Endothelial cell of umbilical vein (primary cell): ENCODE results near the gene SIPA1L3. TPM values are rescaled to one million over a fixed set of nuclear protein-coding genes. Genes with fewer than 3 reads are reported as not detected.

ENCODE experiments used
- BruUV-seq: library from RNA; stranded (reverse); fragments of 400-500 nt; replicated peaks from 2 replicates; lab custom pipeline; 2021; lab: Mats Ljungman, UMichigan
- CTCF ChIA-PET: fragments of 300-600, 350-600 bp; sonication (Branson Sonifier 250); formaldehyde crosslinking; loops from one replicate; lab custom pipeline; 2021; ENCODE audit warnings: antibody characterized with exemption, inconsistent platforms; lab: Charles Lee
- POLR2A ChIA-PET: fragments of 300-600, 350-600 bp; sonication (Branson Sonifier 250); formaldehyde crosslinking; loops from one replicate; lab custom pipeline; 2021; ENCODE audit warnings: antibody characterized with exemption, inconsistent platforms; lab: Charles Lee
- DNase-seq: peaks from one replicate; pipeline ENCODE4 v3.0.0-alpha.2; 2011; ENCODE audit warnings: low read depth, low spot score
- FAIRE-seq: peaks from 2 replicates; lab custom pipeline; 2011; peaks lifted over from hg19 to GRCh38; lab: Jason Lieb, UNC
- H2AFZ ChIP-seq: 2 replicates; pipeline ENCODE4 v1.6.0; 2012; ENCODE audit warnings: low read depth, low read length, control low read depth, inconsistent platforms
- H3K27ac ChIP-seq: 2 replicates; pipeline ENCODE4 v1.5.1; 2011; ENCODE audit warnings: low read depth, mild to moderate bottlenecking, control low read depth, low read length, moderate library complexity; ENCODE audit not compliant: insufficient read depth
- H3K27me3 ChIP-seq, 2 experiments: 2 replicates each; pipeline versions ENCODE4 v1.6.0 to v1.6.1; 2011; ENCODE audit warnings: low read length in 2 of 2, mixed read lengths in 1 of 2; ENCODE audit not compliant: control insufficient read depth in 2 of 2, insufficient read depth in 2 of 2
- H3K36me3 ChIP-seq, 2 experiments: 2 replicates in 1 of 2; 3 replicates in 1 of 2; pipeline ENCODE4 v1.5.1; 2011; ENCODE audit warnings: low read length in 2 of 2, mild to moderate bottlenecking in 1 of 2, moderate library complexity in 1 of 2; ENCODE audit not compliant: control insufficient read depth in 2 of 2, insufficient read depth in 2 of 2; ENCODE audit errors: extremely low read depth in 1 of 2
- H3K4me1 ChIP-seq: 3 replicates; pipeline ENCODE4 v1.5.1; 2011; ENCODE audit warnings: mild to moderate bottlenecking, low read length; ENCODE audit not compliant: control insufficient read depth, insufficient read depth; ENCODE audit errors: extremely low read depth
- H3K4me2 ChIP-seq: 2 replicates; pipeline ENCODE4 v1.6.1; 2011; ENCODE audit warnings: low read length, control low read depth, mixed read lengths; ENCODE audit not compliant: insufficient read depth
- H3K4me3 ChIP-seq, 3 experiments: fragments of 200-600 bp in 1 of 3; sonication (generic), shearing (Covaris generic) in 1 of 3; replicated peaks in 1 of 3; 2 replicates each; pipeline ENCODE4 v1.5.1; 2011 to 2016; ENCODE audit warnings: control low read depth in 3 of 3, low read length in 3 of 3, mild to moderate bottlenecking in 2 of 3, inconsistent platforms in 1 of 3, low read depth in 1 of 3, moderate library complexity in 1 of 3; ENCODE audit not compliant: insufficient read depth in 1 of 3
- H3K79me2 ChIP-seq: 2 replicates; pipeline ENCODE4 v1.6.0; 2012; ENCODE audit warnings: low read length, inconsistent platforms; ENCODE audit not compliant: control insufficient read depth, insufficient read depth
- H3K9ac ChIP-seq: replicated peaks from 2 replicates; pipeline ENCODE3; 2011; ENCODE audit warnings: low read length, control low read depth; ENCODE audit not compliant: insufficient read depth; ENCODE audit errors: extremely low read depth
- H3K9me1 ChIP-seq: replicated peaks from 3 replicates; pipeline ENCODE4 v1.6.0; 2011; ENCODE audit warnings: mild to moderate bottlenecking, low read length; ENCODE audit not compliant: control insufficient read depth, insufficient read depth; ENCODE audit errors: extremely low read depth
- H3K9me3 ChIP-seq: replicated peaks from 2 replicates; pipeline ENCODE4 v1.5.1; 2012; ENCODE audit warnings: low read length, inconsistent platforms; ENCODE audit not compliant: control insufficient read depth, insufficient read depth
- H4K20me1 ChIP-seq: replicated peaks from 2 replicates; pipeline ENCODE3; 2011; ENCODE audit warnings: mild to moderate bottlenecking, low read length; ENCODE audit not compliant: control insufficient read depth, insufficient read depth; ENCODE audit errors: extremely low read depth
- CTCF ChIP-seq, 2 donors: IDR thresholded peaks; 1 replicate in 1 of 2; 2 replicates in 1 of 2; pipeline ENCODE4 v1.5.1; 2011; ENCODE audit warnings: low read length in 2 of 2, mild to moderate bottlenecking in 2 of 2, moderate library complexity in 2 of 2, control low read depth in 1 of 2, inconsistent platforms in 1 of 2, low read depth in 1 of 2; ENCODE audit not compliant: insufficient read depth in 1 of 2; ENCODE audit errors: extremely low read depth in 1 of 2
- EZH2 ChIP-seq: IDR thresholded peaks from 2 replicates; pipeline ENCODE4 v1.6.1; 2012; ENCODE audit warnings: borderline replicate concordance, low read depth, mild to moderate bottlenecking, moderate library complexity, low read length, inconsistent platforms; ENCODE audit not compliant: severe bottlenecking
- FOS ChIP-seq: IDR thresholded peaks from 2 replicates; pipeline ENCODE4 v1.6.1; 2011; ENCODE audit warnings: mild to moderate bottlenecking, low read length, moderate library complexity, borderline replicate concordance; ENCODE audit not compliant: insufficient read depth
- GATA2 ChIP-seq: IDR thresholded peaks from 2 replicates; pipeline ENCODE4 v1.7.0; 2011; ENCODE audit warnings: low read depth, mild to moderate bottlenecking, moderate library complexity, mixed read lengths, low read length; ENCODE audit not compliant: insufficient read length, insufficient read depth
- JUN ChIP-seq: IDR thresholded peaks from 2 replicates; pipeline ENCODE4 v1.6.1; 2011; ENCODE audit warnings: borderline replicate concordance, low read depth; ENCODE audit not compliant: insufficient read length, insufficient read depth
- MAX ChIP-seq: IDR thresholded peaks from 2 replicates; pipeline ENCODE4 v1.6.1; 2011; ENCODE audit not compliant: insufficient read depth, insufficient read length
- MYC ChIP-seq: IDR thresholded peaks from one replicate; pipeline ENCODE4 v1.6.1; 2011; ENCODE audit warnings: mild to moderate bottlenecking, low read depth, low read length
- POLR2A ChIP-seq: IDR thresholded peaks from 2 replicates; pipeline ENCODE4 v1.6.1; 2012; ENCODE audit warnings: low read depth, mild to moderate bottlenecking, control low read depth, low read length
- POLR2AphosphoS5 ChIP-seq: IDR thresholded peaks from 2 replicates; pipeline ENCODE4 v1.6.1; 2012; ENCODE audit warnings: low read depth, mild to moderate bottlenecking, control low read depth, low read length, moderate library complexity; ENCODE audit not compliant: insufficient read depth
- dilution Hi-C: fragments of 300-500 bp; cut with MboI; formaldehyde crosslinking; loops from one replicate; pipeline ENCODE4 v1.15.0; 2019; ENCODE audit warnings: low sequenced_read_pairs; ENCODE audit not compliant: extremely low pct_ligation_motif_present
- intact Hi-C: fragments of 100-400 bp; cut with micrococcal nuclease; formaldehyde crosslinking; loops from one replicate; pipeline ENCODE4 v1.10.0; 2022
- polyA plus RNA-seq, 4 experiments: library from polyadenylated mRNA; depleted of rRNA in 3 of 4; stranded (reverse) in 3 of 4; unstranded in 1 of 4; fragments of >200 nt; gene quantifications; 2 replicates each; pipeline versions ENCODE4 v1.2.1 to v1.2.3, GENCODE V29; 2011 to 2012; ENCODE audit warnings: missing spikeins in 1 of 4
- total RNA-seq: library from RNA; stranded (reverse); gene quantifications from 2 replicates; pipeline ENCODE4 v1.2.3, GENCODE V29; 2021

Gene SIPA1L3
- total and polyA plus RNA-seq, 2 donors (not counting 3 experiments of a cell fraction or from before 2014, with no cell fraction given) = 14.2 to 47.2 TPM

- intact Hi-C loops (no loop called here), dilution Hi-C loops (no loop called here)
- ChIA-PET CTCF (interaction anchor here (0.6 to 4.5 kb wide), 3 partner anchors 11 to 156 kb away, joined by 3 to 26 read pairs (median 5); no protein-coding TSS in a partner anchor), POLR2A (interaction anchor here (0.6 kb wide), 1 partner anchor 56 kb away, joined by 4 read pairs; no protein-coding TSS in a partner anchor)
- H3K27ac ChIP-seq = no peak overlapping the region
- no peaks in the 10 kb centered on the region for H3K9me1 ChIP-seq
- H3K4me2 ChIP-seq = no peak overlapping the region
- H3K4me1 ChIP-seq = peaks cover 31% of the 10 kb centered on the region
- H3K9me3 ChIP-seq = no peaks in the 10 kb centered on the region
- no peak overlapping the region for H3K9ac ChIP-seq
- no peaks in the 10 kb centered on the region for H3K36me3 ChIP-seq
- no peaks in the 10 kb centered on the region for H3K27me3 ChIP-seq
- no TSS peak for BruUV-seq
- no peak overlapping the region for H3K4me3 ChIP-seq
- no peak for DNase-seq
- H3K79me2 ChIP-seq = peaks cover 6% of the 10 kb centered on the region
- FAIRE-seq = no peak
- no peaks in the 10 kb centered on the region for H4K20me1 ChIP-seq
- no peak overlapping the region for H2AFZ ChIP-seq
- TF ChIP-seq FOS = no peak
- no peak for TF ChIP-seq POLR2AphosphoS5
- no peak for TF ChIP-seq POLR2A
- no peak for TF ChIP-seq JUN
- no peak for TF ChIP-seq CTCF (IDR thresholded peaks at IDR 0.05; ENCODE audit: extremely low read depth in 1 of 2, insufficient read depth in 1 of 2, low read depth in 1 of 2, low read length in 2 of 2)
- no peak for TF ChIP-seq GATA2
- no peak for TF ChIP-seq EZH2
- no peak for TF ChIP-seq MYC
- no peak for TF ChIP-seq MAX
Observed at GRCh38 chr19:38057959-38058690, 151.1 kb downstream of the SIPA1L3 start.
